A549 (cell line): ENCODE data around the gene SH3BP2. TPM values are rescaled to one million over a fixed set of nuclear protein-coding genes. Genes with fewer than 3 reads are reported as not detected.

Source experiments
- ATAC-seq, 2 experiments: fragments of 200-7000 bp in 1 of 2; fragments of >200 bp in 1 of 2; cut with Nextera tagmentation in 1 of 2; cut with Tn5 transposase in 1 of 2; 3 replicates each; pipeline versions ENCODE4 v1.8.0 to v1.9.1; 2018 to 2020; ENCODE audit warnings: mild to moderate bottlenecking in 1 of 2, moderate library complexity in 1 of 2
- CTCF ChIA-PET: fragments of 300-600 bp; sonication (Branson Sonifier 250); formaldehyde crosslinking; extraction: SDS; loops from one replicate; lab custom pipeline; 2021; ENCODE audit warnings: antibody characterized with exemption, inconsistent platforms; lab: Yijun Ruan, JAX
- POLR2A ChIA-PET: fragments of 350-600 bp; formaldehyde crosslinking; extraction: SDS; loops from one replicate; lab custom pipeline; 2021; ENCODE audit warnings: antibody characterized with exemption, inconsistent platforms; lab: Yijun Ruan, JAX
- DNase-seq, 2 experiments: peaks; one replicate each; pipeline versions ENCODE4 v3.0.0 to v3.0.0-alpha.2; 2011 to 2016; ENCODE audit warnings: low read depth in 1 of 2, low spot score in 1 of 2
- FAIRE-seq: peaks from 2 replicates; lab custom pipeline; 2011; peaks lifted over from hg19 to GRCh38; lab: Jason Lieb, UNC
- H3K27ac ChIP-seq, 2 experiments: fragments of >200 bp; sonication (Bioruptor Twin); formaldehyde crosslinking; 3 replicates each; pipeline ENCODE4 v1.5.1; 2016 to 2017
- H3K4me1 ChIP-seq: fragments of >200 bp; sonication (Bioruptor Twin); formaldehyde crosslinking; 3 replicates; pipeline ENCODE4 v1.6.1; 2016
- H3K4me2 ChIP-seq: fragments of >200 bp; sonication (Bioruptor Twin); formaldehyde crosslinking; 3 replicates; pipeline ENCODE4 v1.6.1; 2016
- H3K4me3 ChIP-seq: fragments of >200 bp; sonication (Bioruptor Twin); formaldehyde crosslinking; 3 replicates; pipeline ENCODE4 v1.5.1; 2016
- H3K9me3 ChIP-seq: fragments of >200 bp; sonication (Bioruptor Twin); formaldehyde crosslinking; 3 replicates; pipeline ENCODE4 v1.6.1; 2016
- CEBPB ChIP-seq, 2 experiments: fragments of >200 bp in 1 of 2; sonication (Bioruptor Twin) in 1 of 2; formaldehyde crosslinking in 1 of 2; IDR thresholded peaks; 2 replicates each; pipeline ENCODE4 v1.6.1; 2012 to 2016
- CHD2 ChIP-seq: fragments of 150-350 bp; IDR thresholded peaks from 2 replicates; pipeline ENCODE4 v1.6.1; 2014; ENCODE audit warnings: low read length; ENCODE audit not compliant: partially characterized antibody
- EHF ChIP-seq: fragments of 250-450 bp; sonication (Bioruptor Pico); IDR thresholded peaks from 2 replicates; pipeline ENCODE4 v1.5.0; 2020; ENCODE audit warnings: mild to moderate bottlenecking
- EHMT2 ChIP-seq: fragments of 200-600 bp; sonication (generic); IDR thresholded peaks from 2 replicates; pipeline ENCODE4 v1.6.1; 2016; ENCODE audit warnings: antibody characterized with exemption, low read depth, mild to moderate bottlenecking, moderate library complexity
- FOSL2 ChIP-seq, 2 experiments: fragments of 450-650 bp in 1 of 2; fragments of >200 bp in 1 of 2; sonication (Bioruptor Twin) in 1 of 2; formaldehyde crosslinking; IDR thresholded peaks; 2 replicates each; pipeline versions ENCODE4 v1.5.0 to v1.6.1; 2016 to 2020; ENCODE audit warnings: mild to moderate bottlenecking in 1 of 2, moderate library complexity in 1 of 2
- FOXS1 ChIP-seq: fragments of 250-450 bp; sonication (Bioruptor Pico); IDR thresholded peaks from 2 replicates; pipeline ENCODE4 v1.5.0; 2020; ENCODE audit warnings: mild to moderate bottlenecking, moderate library complexity
- GATA3 ChIP-seq: IDR thresholded peaks from 2 replicates; pipeline ENCODE4 v1.6.1; 2012; ENCODE audit warnings: borderline replicate concordance
- JUN ChIP-seq, 2 experiments: fragments of >200 bp; sonication (Bioruptor Twin); formaldehyde crosslinking; IDR thresholded peaks; 2 replicates in 1 of 2; 3 replicates in 1 of 2; pipeline ENCODE4 v1.6.1; 2016 to 2017
- KDM1A ChIP-seq: fragments of 200-600 bp; sonication (generic); IDR thresholded peaks from 2 replicates; pipeline ENCODE4 v1.6.1; 2016; ENCODE audit warnings: low read depth, mild to moderate bottlenecking
- KDM5A ChIP-seq: fragments of 200-600 bp; sonication (generic); IDR thresholded peaks from 2 replicates; pipeline ENCODE4 v1.6.1; 2016; ENCODE audit warnings: antibody characterized with exemption, mild to moderate bottlenecking
- NFE2L2 ChIP-seq: fragments of 150-350 bp; conservative IDR thresholded peaks from 2 replicates; pipeline ENCODE4 v1.6.1; 2014; ENCODE audit warnings: low read length
- NPAS2 ChIP-seq: fragments of 250-450 bp; sonication (Bioruptor Pico); IDR thresholded peaks from 2 replicates; pipeline ENCODE4 v1.8.0; 2022; ENCODE audit warnings: mild to moderate bottlenecking, moderate library complexity, borderline replicate concordance
- NR3C1 ChIP-seq: fragments of >200 bp; sonication (Bioruptor Twin); formaldehyde crosslinking; IDR thresholded peaks from 3 replicates; pipeline ENCODE4 v1.6.1; 2017
- PHF8 ChIP-seq: fragments of 200-600 bp; sonication (generic); IDR thresholded peaks from 2 replicates; pipeline ENCODE4 v1.6.1; 2016; ENCODE audit warnings: low read depth, mild to moderate bottlenecking, antibody characterized with exemption, moderate library complexity, borderline replicate concordance
- TFCP2L1 ChIP-seq: fragments of 250-450 bp; sonication (Bioruptor Pico); IDR thresholded peaks from 2 replicates; pipeline ENCODE4 v1.5.0; 2021; ENCODE audit warnings: mild to moderate bottlenecking
- TP53 ChIP-seq: fragments of 250-450 bp; sonication (Bioruptor Pico); IDR thresholded peaks from 2 replicates; pipeline ENCODE4 v1.5.0; 2021; ENCODE audit warnings: mild to moderate bottlenecking, moderate library complexity
- ZFP36 ChIP-seq: fragments of 450-650 bp; IDR thresholded peaks from 2 replicates; pipeline ENCODE4 v1.6.1; 2014; ENCODE audit warnings: borderline replicate concordance; ENCODE audit not compliant: partially characterized antibody
- ZSCAN20 ChIP-seq: fragments of 250-450 bp; sonication (Bioruptor Pico); IDR thresholded peaks from 2 replicates; pipeline ENCODE4 v1.8.0; 2022; ENCODE audit warnings: mild to moderate bottlenecking, moderate library complexity
- WGBS: methylation state at CpG from one replicate; pipeline ENCODE4 v1.1.6; 2017; ENCODE audit errors: missing lambda C conversion rate; 5-methylcytosine and 5-hydroxymethylcytosine counted together
- polyA plus RNA-seq, 4 experiments: library from polyadenylated mRNA; depleted of rRNA in 3 of 4; stranded (reverse); fragments of >200 nt; fragmentation: RNase III in 1 of 4; extraction: RNeasy Plus Mini Kit Qiagen cat#74134 plus additional on column Dnase treatment in 1 of 4; gene quantifications; 2 replicates in 3 of 4; 3 replicates in 1 of 4; pipeline ENCODE4 v1.2.3, GENCODE V29; 2011 to 2017
- TF ChIP-seq, protein P1 (sequence below): fragments of >200 bp; sonication (Bioruptor Twin); formaldehyde crosslinking; IDR thresholded peaks from 3 replicates; pipeline ENCODE4 v1.6.1; 2016
- TF ChIP-seq, protein P2 (sequence below): fragments of 250-450 bp; sonication (Bioruptor Pico); IDR thresholded peaks from 2 replicates; pipeline ENCODE4 v1.5.0; 2020; ENCODE audit warnings: low read depth, mild to moderate bottlenecking, moderate library complexity
- TF ChIP-seq, protein P3 (sequence below): IDR thresholded peaks from 2 replicates; pipeline ENCODE4 v1.6.1; 2012
- TF ChIP-seq, protein P4 (sequence below): fragments of 450-650 bp; IDR thresholded peaks from 2 replicates; pipeline ENCODE4 v1.6.1; 2014; ENCODE audit warnings: antibody characterized with exemption
- TF ChIP-seq, protein P5 (sequence below): fragments of 150-350 bp; IDR thresholded peaks from 2 replicates; pipeline ENCODE4 v1.6.1; 2014; ENCODE audit warnings: low read depth, mild to moderate bottlenecking, low read length
- TF ChIP-seq, protein P6 (sequence below): IDR thresholded peaks from 2 replicates; pipeline ENCODE4 v1.6.1; 2012; ENCODE audit warnings: low read depth, borderline replicate concordance

The SH3BP2 gene
- polyA plus RNA-seq, 2 of the 4 experiments (the other 2 are of a cell fraction): 4.4 to 6.0 TPM

DNA sequence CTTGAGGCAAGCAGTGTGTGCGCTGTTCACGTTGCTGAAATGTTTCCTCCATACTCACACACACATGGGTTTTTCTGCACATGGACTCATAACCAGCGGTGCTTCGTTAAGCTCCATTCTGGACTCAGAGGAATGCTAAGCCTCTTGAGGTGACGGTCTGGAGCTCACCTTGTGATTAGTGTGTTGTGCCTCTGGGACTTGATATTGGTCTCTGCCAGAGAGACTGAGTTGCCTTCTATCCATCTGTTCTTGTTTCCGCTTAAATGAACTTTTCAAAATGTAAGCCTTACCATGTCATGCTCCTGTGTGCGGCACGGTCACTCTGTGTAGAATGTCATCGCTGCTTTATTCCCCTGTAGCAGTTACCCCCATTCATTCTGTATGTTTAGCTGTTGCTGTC is 93.3 kb downstream of the SH3BP2 start:
- TF ChIP-seq NFE2L2 (no peak), EHF (CRISPR knock-in tag) (no peak), JUN (IDR thresholded peaks at IDR 0.05) (no peak), KDM5A (no peak), CHD2 (no peak), ZFP36 (no peak), GATA3 (no peak), KDM1A (no peak), NPAS2 (CRISPR knock-in tag) (no peak), FOSL2 (IDR thresholded peaks at IDR 0.05) (no peak), FOSL2 (CRISPR knock-in tag; IDR thresholded peaks at IDR 0.05) (no peak), NR3C1 (no peak), FOXS1 (CRISPR knock-in tag) (no peak)
- TF ChIP-seq, protein P1, sequence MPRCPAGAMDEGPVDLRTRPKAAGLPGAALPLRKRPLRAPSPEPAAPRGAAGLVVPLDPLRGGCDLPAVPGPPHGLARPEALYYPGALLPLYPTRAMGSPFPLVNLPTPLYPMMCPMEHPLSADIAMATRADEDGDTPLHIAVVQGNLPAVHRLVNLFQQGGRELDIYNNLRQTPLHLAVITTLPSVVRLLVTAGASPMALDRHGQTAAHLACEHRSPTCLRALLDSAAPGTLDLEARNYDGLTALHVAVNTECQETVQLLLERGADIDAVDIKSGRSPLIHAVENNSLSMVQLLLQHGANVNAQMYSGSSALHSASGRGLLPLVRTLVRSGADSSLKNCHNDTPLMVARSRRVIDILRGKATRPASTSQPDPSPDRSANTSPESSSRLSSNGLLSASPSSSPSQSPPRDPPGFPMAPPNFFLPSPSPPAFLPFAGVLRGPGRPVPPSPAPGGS: no peak
- TF ChIP-seq, protein P2, sequence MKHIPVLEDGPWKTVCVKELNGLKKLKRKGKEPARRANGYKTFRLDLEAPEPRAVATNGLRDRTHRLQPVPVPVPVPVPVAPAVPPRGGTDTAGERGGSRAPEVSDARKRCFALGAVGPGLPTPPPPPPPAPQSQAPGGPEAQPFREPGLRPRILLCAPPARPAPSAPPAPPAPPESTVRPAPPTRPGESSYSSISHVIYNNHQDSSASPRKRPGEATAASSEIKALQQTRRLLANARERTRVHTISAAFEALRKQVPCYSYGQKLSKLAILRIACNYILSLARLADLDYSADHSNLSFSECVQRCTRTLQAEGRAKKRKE (CRISPR knock-in tag): no peak
- TF ChIP-seq, protein P3, sequence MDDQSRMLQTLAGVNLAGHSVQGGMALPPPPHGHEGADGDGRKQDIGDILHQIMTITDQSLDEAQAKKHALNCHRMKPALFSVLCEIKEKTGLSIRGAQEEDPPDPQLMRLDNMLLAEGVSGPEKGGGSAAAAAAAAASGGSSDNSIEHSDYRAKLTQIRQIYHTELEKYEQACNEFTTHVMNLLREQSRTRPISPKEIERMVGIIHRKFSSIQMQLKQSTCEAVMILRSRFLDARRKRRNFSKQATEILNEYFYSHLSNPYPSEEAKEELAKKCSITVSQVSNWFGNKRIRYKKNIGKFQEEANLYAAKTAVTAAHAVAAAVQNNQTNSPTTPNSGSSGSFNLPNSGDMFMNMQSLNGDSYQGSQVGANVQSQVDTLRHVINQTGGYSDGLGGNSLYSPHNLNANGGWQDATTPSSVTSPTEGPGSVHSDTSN: no peak
- TF ChIP-seq, protein P4, sequence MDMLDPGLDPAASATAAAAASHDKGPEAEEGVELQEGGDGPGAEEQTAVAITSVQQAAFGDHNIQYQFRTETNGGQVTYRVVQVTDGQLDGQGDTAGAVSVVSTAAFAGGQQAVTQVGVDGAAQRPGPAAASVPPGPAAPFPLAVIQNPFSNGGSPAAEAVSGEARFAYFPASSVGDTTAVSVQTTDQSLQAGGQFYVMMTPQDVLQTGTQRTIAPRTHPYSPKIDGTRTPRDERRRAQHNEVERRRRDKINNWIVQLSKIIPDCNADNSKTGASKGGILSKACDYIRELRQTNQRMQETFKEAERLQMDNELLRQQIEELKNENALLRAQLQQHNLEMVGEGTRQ: no peak
- no peak for DNase-seq
- no peaks in the 10 kb centered on the region for H3K9me3 ChIP-seq
- H3K4me3 ChIP-seq: no peak overlapping the region
- WGBS: 98% methylated on average over 9 of the region's 9 CpGs
- H3K4me2 ChIP-seq: no peak overlapping the region
- no peaks in the 10 kb centered on the region for H3K4me1 ChIP-seq
- no peak overlapping the region for H3K27ac ChIP-seq
- ATAC-seq: no peak
- ChIA-PET CTCF (interaction anchor here (2.2 kb wide), 1 partner anchor 122 kb away, joined by 5 read pairs; no protein-coding TSS in a partner anchor), POLR2A (no interaction called here)
- no peak for FAIRE-seq

DNA sequence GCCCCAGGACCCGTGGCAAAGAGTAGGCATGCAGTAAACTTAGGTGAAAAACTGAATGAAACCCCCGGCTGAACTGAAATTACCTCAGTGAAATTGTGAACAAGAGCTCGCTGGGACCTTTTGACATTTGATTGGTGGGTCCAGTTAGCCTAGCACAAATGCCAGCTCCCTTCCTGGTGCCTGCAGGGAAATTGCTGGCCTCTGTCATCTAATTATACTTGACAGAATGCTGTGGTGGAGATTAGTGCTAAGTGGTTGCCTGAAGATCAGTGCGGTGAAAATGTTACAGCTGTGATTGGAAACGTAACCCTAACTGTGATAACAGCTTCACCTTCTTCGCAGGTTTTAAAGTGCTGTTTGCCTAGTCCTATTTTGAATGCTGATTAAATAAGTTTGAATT is 93.7 kb downstream of the SH3BP2 start:
- DNase-seq: no peak
- ATAC-seq: no peak
- no peak for FAIRE-seq
- Histone ChIP-seq H3K4me1 (no peaks in the 10 kb centered on the region), H3K4me2 (no peak overlapping the region), H3K4me3 (no peak overlapping the region), H3K9me3 (no peaks in the 10 kb centered on the region), H3K27ac (no peak overlapping the region)
- CTCF ChIA-PET: interaction anchor here (2.2 kb wide), 1 partner anchor 122 kb away, joined by 5 read pairs; no protein-coding TSS in a partner anchor
- POLR2A ChIA-PET: no interaction called here
- WGBS: 75% methylated on average over 6 of the region's 6 CpGs
- no peak for TF ChIP-seq CHD2
- TF ChIP-seq ZSCAN20 (CRISPR knock-in tag): no peak
- no peak for TF ChIP-seq PHF8
- TF ChIP-seq EHMT2: no peak
- TF ChIP-seq TFCP2L1: no peak
- TF ChIP-seq, protein P5, sequence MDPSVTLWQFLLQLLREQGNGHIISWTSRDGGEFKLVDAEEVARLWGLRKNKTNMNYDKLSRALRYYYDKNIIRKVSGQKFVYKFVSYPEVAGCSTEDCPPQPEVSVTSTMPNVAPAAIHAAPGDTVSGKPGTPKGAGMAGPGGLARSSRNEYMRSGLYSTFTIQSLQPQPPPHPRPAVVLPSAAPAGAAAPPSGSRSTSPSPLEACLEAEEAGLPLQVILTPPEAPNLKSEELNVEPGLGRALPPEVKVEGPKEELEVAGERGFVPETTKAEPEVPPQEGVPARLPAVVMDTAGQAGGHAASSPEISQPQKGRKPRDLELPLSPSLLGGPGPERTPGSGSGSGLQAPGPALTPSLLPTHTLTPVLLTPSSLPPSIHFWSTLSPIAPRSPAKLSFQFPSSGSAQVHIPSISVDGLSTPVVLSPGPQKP: no peak
- no peak for TF ChIP-seq TP53 (CRISPR knock-in tag)
- TF ChIP-seq, protein P6, sequence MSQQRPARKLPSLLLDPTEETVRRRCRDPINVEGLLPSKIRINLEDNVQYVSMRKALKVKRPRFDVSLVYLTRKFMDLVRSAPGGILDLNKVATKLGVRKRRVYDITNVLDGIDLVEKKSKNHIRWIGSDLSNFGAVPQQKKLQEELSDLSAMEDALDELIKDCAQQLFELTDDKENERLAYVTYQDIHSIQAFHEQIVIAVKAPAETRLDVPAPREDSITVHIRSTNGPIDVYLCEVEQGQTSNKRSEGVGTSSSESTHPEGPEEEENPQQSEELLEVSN: no peak
- no peak for TF ChIP-seq CEBPB (IDR thresholded peaks at IDR 0.05)
- TF ChIP-seq, protein P1: no peak
- TF ChIP-seq, protein P4: no peak
